HG02840 (cell line): ENCODE data around the gene RNF135.
"Not testable (repeated sequence)": the region's sequence is repeated elsewhere in the genome, so short reads cannot be mapped to it uniquely, and the experiment has no call there.

ENCODE experiments used
- ATAC-seq: cut with Tn5 transposase; IDR thresholded peaks from one replicate; pipeline ENCODE4 v1.9.1; 2021; ENCODE audit warnings: mild to moderate bottlenecking, moderate library complexity, moderate number of reproducible peaks; ENCODE audit not compliant: unreplicated experiment, low FRiP score

The RNF135 gene

GRCh38 chr17:30952638-30953393, 18.0 kb upstream of the RNF135 start:
- ATAC-seq = no peak

- ATAC-seq = no peak
These were observed 16.6 kb upstream of the RNF135 start for GRCh38 chr17:30954046-30954830.

GRCh38 chr17:30956764-30957374, 14.0 kb upstream of the RNF135 start:
- no peak for ATAC-seq

- ATAC-seq = no peak
These were observed 13.1 kb upstream of the RNF135 start for GRCh38 chr17:30957741-30958140.

GRCh38 chr17:30958187-30958586, 12.7 kb upstream of the RNF135 start:
- no peak for ATAC-seq

GRCh38 chr17:30961209-30962188, 9.3 kb upstream of the RNF135 start:
- ATAC-seq = no peak

- not testable (repeated sequence) for ATAC-seq
These were observed 6.5 kb upstream of the RNF135 start for GRCh38 chr17:30964312-30964711.

GRCh38 chr17:30964876-30965275, 6.0 kb upstream of the RNF135 start:
- ATAC-seq = no peak

GRCh38 chr17:30965686-30966085, 5.2 kb upstream of the RNF135 start:
- no peak for ATAC-seq

GRCh38 chr17:30967911-30968310, 2.9 kb upstream of the RNF135 start:
- ATAC-seq = not testable (repeated sequence)

- no peak for ATAC-seq
These were observed 629 bp upstream of the RNF135 start for GRCh38 chr17:30969989-30970830.

- no peak for ATAC-seq
These were observed 4.4 kb downstream of the RNF135 start for GRCh38 chr17:30975042-30975820.

- not testable (repeated sequence) for ATAC-seq
These were observed 9.1 kb downstream of the RNF135 start for GRCh38 chr17:30979919-30980318.

GRCh38 chr17:30981531-30982519, 11.0 kb downstream of the RNF135 start:
- ATAC-seq = no peak

- no peak for ATAC-seq
These were observed 12.0 kb downstream of the RNF135 start for GRCh38 chr17:30982855-30983254.

GRCh38 chr17:30990458-30990857, 19.6 kb downstream of the RNF135 start:
- ATAC-seq = no peak

- ATAC-seq = no peak
These were observed 21.7 kb downstream of the RNF135 start for GRCh38 chr17:30992551-30992950.
